PC-9 (cell line): ENCODE measurements around the gene SPINK9. TPM values are rescaled to one million over a fixed set of nuclear protein-coding genes. Genes with fewer than 3 reads are reported as not detected.
A peak's percentile ranks its signal among the peaks of the same experiment; 100 is the strongest.

Experiments
- BruUV-seq: library from RNA; stranded (reverse); fragments of 400-500 nt; replicated peaks from 2 replicates; lab custom pipeline; 2021; lab: Mats Ljungman, UMichigan
- CTCF ChIA-PET: fragments of 300-600 bp; sonication (Branson Sonifier 250); formaldehyde crosslinking; loops from one replicate; lab custom pipeline; 2022; ENCODE audit warnings: antibody characterized with exemption; lab: Charles Lee
- POLR2A ChIA-PET: fragments of 300-600 bp; sonication (Branson Sonifier 250); formaldehyde crosslinking; loops from one replicate; lab custom pipeline; 2022; ENCODE audit warnings: antibody characterized with exemption; ENCODE audit not compliant: unreplicated experiment; lab: Charles Lee
- DNase-seq, 2 experiments: peaks; one replicate each; pipeline versions ENCODE4 v3.0.0 to v3.0.0-alpha.2; 2015 to 2022; ENCODE audit warnings: mixed read lengths in 1 of 2
- H2AFZ ChIP-seq: fragments of 200-600 bp; sonication (generic); 2 replicates; pipeline ENCODE4 v1.8.1; 2017; ENCODE audit warnings: antibody characterized with exemption
- H3F3A ChIP-seq: fragments of 200-600 bp; sonication (generic); 2 replicates; pipeline ENCODE4 v1.8.1; 2017; ENCODE audit warnings: antibody characterized with exemption, mild to moderate bottlenecking, low read depth; ENCODE audit not compliant: insufficient read depth
- H3K27ac ChIP-seq: fragments of 200-600 bp; sonication (generic); 2 replicates; pipeline ENCODE4 v1.6.1; 2016; ENCODE audit warnings: mixed run types
- H3K27me3 ChIP-seq: fragments of 200-600 bp; sonication (generic); 2 replicates; pipeline ENCODE4 v1.6.1; 2016; ENCODE audit warnings: low read depth, mixed run types; ENCODE audit not compliant: insufficient read depth
- H3K36me3 ChIP-seq: fragments of 200-600 bp; sonication (generic); 2 replicates; pipeline ENCODE4 v1.6.1; 2016; ENCODE audit warnings: low read depth, mixed run types
- H3K4me1 ChIP-seq: fragments of 200-600 bp; sonication (generic); replicated peaks from 2 replicates; pipeline ENCODE4 v1.6.1; 2016; ENCODE audit warnings: mixed run types; ENCODE audit not compliant: insufficient read depth
- H3K4me2 ChIP-seq: fragments of 200-600 bp; sonication (generic); 2 replicates; pipeline ENCODE4 v1.6.1; 2017; ENCODE audit warnings: mixed run types
- H3K4me3 ChIP-seq: fragments of 200-600 bp; sonication (generic); 2 replicates; pipeline ENCODE4 v1.6.1; 2016; ENCODE audit warnings: mixed run types
- H3K79me2 ChIP-seq: fragments of 200-600 bp; sonication (generic); 2 replicates; pipeline ENCODE4 v1.6.1; 2017; ENCODE audit warnings: low read depth, mixed run types
- H3K9me2 ChIP-seq: fragments of 200-600 bp; sonication (generic); 2 replicates; pipeline ENCODE4 v1.8.1; 2017; ENCODE audit warnings: mild to moderate bottlenecking; ENCODE audit not compliant: insufficient read depth
- H3K9me3 ChIP-seq: fragments of 200-600 bp; sonication (generic); 2 replicates; pipeline ENCODE4 v1.8.1; 2016; ENCODE audit warnings: low read depth; ENCODE audit not compliant: insufficient read depth
- H4K20me1 ChIP-seq: fragments of 200-600 bp; sonication (generic); 2 replicates; pipeline ENCODE4 v1.8.1; 2017; ENCODE audit not compliant: insufficient read depth
- CTCF ChIP-seq: fragments of 200-600 bp; sonication (generic); conservative IDR thresholded peaks from 2 replicates; pipeline ENCODE4 v1.6.1; 2017; ENCODE audit warnings: mixed run types, antibody characterized with exemption, mild to moderate bottlenecking, moderate library complexity
- EZH2 ChIP-seq: fragments of 200-600 bp; sonication (generic); IDR thresholded peaks from 2 replicates; pipeline ENCODE4 v1.8.0; 2017; ENCODE audit warnings: antibody characterized with exemption, low read depth
- intact Hi-C: fragments of 100-400 bp; cut with micrococcal nuclease; formaldehyde crosslinking; loops from one replicate; pipeline ENCODE4 v1.10.0; 2022; ENCODE audit not compliant: unreplicated experiment
- total RNA-seq: library from RNA; stranded (reverse); gene quantifications from 2 replicates; pipeline ENCODE4 v1.2.3, GENCODE V29; 2021

The SPINK9 gene
- total RNA-seq, 1 experiment from 2014 or later, result not detected

GRCh38 chr5:148353634-148354033 lies 18.3 kb downstream of the SPINK9 start:
- TF ChIP-seq CTCF, result peak; percentile 49
- TF ChIP-seq EZH2, result no peak
- no peaks in the 10 kb centered on the region for H3K27me3 ChIP-seq
- no peaks in the 10 kb centered on the region for H3F3A ChIP-seq
- intact Hi-C loops, result loop anchor here (5.0 to 10.0 kb wide), 2 partner anchors 61 to 409 kb away; no protein-coding TSS in a partner anchor
- H3K4me2 ChIP-seq, result no peak overlapping the region
- no peaks in the 10 kb centered on the region for H3K36me3 ChIP-seq
- ChIA-PET POLR2A (no interaction called here), CTCF (no interaction called here)
- DNase-seq, result no peak
- no peaks in the 10 kb centered on the region for H3K9me3 ChIP-seq
- H3K4me3 ChIP-seq, result no peak overlapping the region
- no peaks in the 10 kb centered on the region for H3K4me1 ChIP-seq
- BruUV-seq, result no TSS peak
- H3K79me2 ChIP-seq, result no peaks in the 10 kb centered on the region
- H3K9me2 ChIP-seq, result no peaks in the 10 kb centered on the region
- H2AFZ ChIP-seq, result no peak overlapping the region
- no peak overlapping the region for H3K27ac ChIP-seq
- H4K20me1 ChIP-seq, result no peaks in the 10 kb centered on the region

- intact Hi-C loops, result no loop called here
Observed at GRCh38 chr5:148364343-148364742, 29.0 kb downstream of the SPINK9 start.

GRCh38 chr5:148368299-148368698 lies 32.9 kb downstream of the SPINK9 start:
- H4K20me1 ChIP-seq, result no peaks in the 10 kb centered on the region
- TF ChIP-seq EZH2 (no peak), CTCF (no peak)
- H2AFZ ChIP-seq, result no peak overlapping the region
- H3F3A ChIP-seq, result no peaks in the 10 kb centered on the region
- intact Hi-C loops, result no loop called here
- no peaks in the 10 kb centered on the region for H3K79me2 ChIP-seq
- ChIA-PET CTCF (no interaction called here), POLR2A (no interaction called here)
- no peak overlapping the region for H3K4me2 ChIP-seq
- H3K4me1 ChIP-seq, result no peaks in the 10 kb centered on the region
- H3K4me3 ChIP-seq, result no peak overlapping the region
- H3K9me2 ChIP-seq, result no peaks in the 10 kb centered on the region
- H3K27me3 ChIP-seq, result no peaks in the 10 kb centered on the region
- no peaks in the 10 kb centered on the region for H3K36me3 ChIP-seq
- no TSS peak for BruUV-seq
- H3K9me3 ChIP-seq, result no peaks in the 10 kb centered on the region
- no peak overlapping the region for H3K27ac ChIP-seq
- DNase-seq, result no peak

More at GRCh38 chr5:148364343-148364742, 29.0 kb downstream of the SPINK9 start:
- H3K4me1 ChIP-seq, result no peaks in the 10 kb centered on the region
- no peaks in the 10 kb centered on the region for H3F3A ChIP-seq
- no peak overlapping the region for H3K4me2 ChIP-seq
- H3K9me3 ChIP-seq, result no peaks in the 10 kb centered on the region
- H3K79me2 ChIP-seq, result no peaks in the 10 kb centered on the region
- no peaks in the 10 kb centered on the region for H3K27me3 ChIP-seq
- POLR2A ChIA-PET, result no interaction called here
- BruUV-seq, result no TSS peak
- H3K9me2 ChIP-seq, result no peaks in the 10 kb centered on the region
- H3K4me3 ChIP-seq, result no peak overlapping the region
- TF ChIP-seq EZH2, result no peak
- TF ChIP-seq CTCF, result no peak
- no peaks in the 10 kb centered on the region for H4K20me1 ChIP-seq
- no peak for DNase-seq
- no peaks in the 10 kb centered on the region for H3K36me3 ChIP-seq
- no peak overlapping the region for H2AFZ ChIP-seq
- CTCF ChIA-PET, result no interaction called here
- no peak overlapping the region for H3K27ac ChIP-seq
